DMS114 treated with DMSO at 0.1 percent for 48 hours (cell line): Measurements from ENCODE around the gene DDX39B.

Experiments
- DNase-seq: peaks from one replicate; lab custom pipeline; 2025; ENCODE audit not compliant: unreplicated experiment; lab: John Stamatoyannopoulos, UW

DDX39B gene

DNA sequence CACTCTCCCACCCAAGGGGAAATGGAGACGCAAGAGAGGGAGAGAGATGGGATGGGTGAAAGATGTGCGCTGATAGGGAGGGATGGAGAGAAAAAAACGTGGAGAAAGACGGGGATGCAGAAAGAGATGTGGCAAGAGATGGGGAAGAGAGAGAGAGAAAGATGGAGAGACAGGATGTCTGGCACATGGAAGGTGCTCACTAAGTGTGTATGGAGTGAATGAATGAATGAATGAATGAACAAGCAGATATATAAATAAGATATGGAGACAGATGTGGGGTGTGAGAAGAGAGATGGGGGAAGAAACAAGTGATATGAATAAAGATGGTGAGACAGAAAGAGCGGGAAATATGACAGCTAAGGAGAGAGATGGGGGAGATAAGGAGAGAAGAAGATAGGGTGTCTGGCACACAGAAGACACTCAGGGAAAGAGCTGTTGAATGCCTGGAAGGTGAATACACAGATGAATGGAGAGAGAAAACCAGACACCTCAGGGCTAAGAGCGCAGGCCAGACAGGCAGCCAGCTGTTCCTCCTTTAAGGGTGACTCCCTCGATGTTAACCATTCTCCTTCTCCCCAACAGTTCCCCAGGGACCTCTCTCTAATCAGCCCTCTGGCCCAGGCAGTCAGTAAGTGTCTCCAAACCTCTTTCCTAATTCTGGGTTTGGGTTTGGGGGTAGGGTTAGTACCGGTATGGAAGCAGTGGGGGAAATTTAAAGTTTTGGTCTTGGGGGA is 34.3 kb upstream of the DDX39B start:
- DNase-seq, result no peak

DNA sequence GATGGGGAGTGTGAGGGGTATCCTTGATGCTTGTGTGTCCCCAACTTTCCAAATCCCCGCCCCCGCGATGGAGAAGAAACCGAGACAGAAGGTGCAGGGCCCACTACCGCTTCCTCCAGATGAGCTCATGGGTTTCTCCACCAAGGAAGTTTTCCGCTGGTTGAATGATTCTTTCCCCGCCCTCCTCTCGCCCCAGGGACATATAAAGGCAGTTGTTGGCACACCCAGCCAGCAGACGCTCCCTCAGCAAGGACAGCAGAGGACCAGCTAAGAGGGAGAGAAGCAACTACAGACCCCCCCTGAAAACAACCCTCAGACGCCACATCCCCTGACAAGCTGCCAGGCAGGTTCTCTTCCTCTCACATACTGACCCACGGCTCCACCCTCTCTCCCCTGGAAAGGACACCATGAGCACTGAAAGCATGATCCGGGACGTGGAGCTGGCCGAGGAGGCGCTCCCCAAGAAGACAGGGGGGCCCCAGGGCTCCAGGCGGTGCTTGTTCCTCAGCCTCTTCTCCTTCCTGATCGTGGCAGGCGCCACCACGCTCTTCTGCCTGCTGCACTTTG is 33.6 kb upstream of the DDX39B start, which contains the start of gene TNF:
Gene TNF, plus strand, starts transcription at position 231 of the 567 bp plus-strand sequence. Its CDS starts 177 bp downstream, at position 408.
- no peak for DNase-seq

DNA sequence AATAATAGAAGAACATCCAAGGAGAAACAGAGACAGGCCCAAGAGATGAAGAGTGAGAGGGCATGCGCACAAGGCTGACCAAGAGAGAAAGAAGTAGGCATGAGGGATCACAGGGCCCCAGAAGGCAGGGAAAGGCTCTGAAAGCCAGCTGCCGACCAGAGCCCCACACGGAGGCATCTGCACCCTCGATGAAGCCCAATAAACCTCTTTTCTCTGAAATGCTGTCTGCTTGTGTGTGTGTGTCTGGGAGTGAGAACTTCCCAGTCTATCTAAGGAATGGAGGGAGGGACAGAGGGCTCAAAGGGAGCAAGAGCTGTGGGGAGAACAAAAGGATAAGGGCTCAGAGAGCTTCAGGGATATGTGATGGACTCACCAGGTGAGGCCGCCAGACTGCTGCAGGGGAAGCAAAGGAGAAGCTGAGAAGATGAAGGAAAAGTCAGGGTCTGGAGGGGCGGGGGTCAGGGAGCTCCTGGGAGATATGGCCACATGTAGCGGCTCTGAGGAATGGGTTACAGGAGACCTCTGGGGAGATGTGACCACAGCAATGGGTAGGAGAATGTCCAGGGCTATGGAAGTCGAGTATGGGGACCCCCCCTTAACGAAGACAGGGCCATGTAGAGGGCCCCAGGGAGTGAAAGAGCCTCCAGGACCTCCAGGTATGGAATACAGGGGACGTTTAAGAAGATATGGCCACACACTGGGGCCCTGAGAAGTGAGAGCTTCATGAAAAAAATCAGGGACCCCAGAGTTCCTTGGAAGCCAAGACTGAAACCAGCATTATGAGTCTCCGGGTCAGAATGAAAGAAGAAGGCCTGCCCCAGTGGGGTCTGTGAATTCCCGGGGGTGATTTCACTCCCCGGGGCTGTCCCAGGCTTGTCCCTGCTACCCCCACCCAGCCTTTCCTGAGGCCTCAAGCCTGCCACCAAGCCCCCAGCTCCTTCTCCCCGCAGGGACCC is 32.6 kb upstream of the DDX39B start:
- DNase-seq, result no peak

DNA sequence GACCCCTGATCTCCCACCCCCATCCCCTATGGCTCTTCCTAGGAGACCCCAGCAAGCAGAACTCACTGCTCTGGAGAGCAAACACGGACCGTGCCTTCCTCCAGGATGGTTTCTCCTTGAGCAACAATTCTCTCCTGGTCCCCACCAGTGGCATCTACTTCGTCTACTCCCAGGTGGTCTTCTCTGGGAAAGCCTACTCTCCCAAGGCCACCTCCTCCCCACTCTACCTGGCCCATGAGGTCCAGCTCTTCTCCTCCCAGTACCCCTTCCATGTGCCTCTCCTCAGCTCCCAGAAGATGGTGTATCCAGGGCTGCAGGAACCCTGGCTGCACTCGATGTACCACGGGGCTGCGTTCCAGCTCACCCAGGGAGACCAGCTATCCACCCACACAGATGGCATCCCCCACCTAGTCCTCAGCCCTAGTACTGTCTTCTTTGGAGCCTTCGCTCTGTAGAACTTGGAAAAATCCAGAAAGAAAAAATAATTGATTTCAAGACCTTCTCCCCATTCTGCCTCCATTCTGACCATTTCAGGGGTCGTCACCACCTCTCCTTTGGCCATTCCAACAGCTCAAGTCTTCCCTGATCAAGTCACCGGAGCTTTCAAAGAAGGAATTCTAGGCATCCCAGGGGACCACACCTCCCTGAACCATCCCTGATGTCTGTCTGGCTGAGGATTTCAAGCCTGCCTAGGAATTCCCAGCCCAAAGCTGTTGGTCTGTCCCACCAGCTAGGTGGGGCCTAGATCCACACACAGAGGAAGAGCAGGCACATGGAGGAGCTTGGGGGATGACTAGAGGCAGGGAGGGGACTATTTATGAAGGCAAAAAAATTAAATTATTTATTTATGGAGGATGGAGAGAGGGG is 31.7 kb upstream of the DDX39B start:
- DNase-seq, result no peak

DNA sequence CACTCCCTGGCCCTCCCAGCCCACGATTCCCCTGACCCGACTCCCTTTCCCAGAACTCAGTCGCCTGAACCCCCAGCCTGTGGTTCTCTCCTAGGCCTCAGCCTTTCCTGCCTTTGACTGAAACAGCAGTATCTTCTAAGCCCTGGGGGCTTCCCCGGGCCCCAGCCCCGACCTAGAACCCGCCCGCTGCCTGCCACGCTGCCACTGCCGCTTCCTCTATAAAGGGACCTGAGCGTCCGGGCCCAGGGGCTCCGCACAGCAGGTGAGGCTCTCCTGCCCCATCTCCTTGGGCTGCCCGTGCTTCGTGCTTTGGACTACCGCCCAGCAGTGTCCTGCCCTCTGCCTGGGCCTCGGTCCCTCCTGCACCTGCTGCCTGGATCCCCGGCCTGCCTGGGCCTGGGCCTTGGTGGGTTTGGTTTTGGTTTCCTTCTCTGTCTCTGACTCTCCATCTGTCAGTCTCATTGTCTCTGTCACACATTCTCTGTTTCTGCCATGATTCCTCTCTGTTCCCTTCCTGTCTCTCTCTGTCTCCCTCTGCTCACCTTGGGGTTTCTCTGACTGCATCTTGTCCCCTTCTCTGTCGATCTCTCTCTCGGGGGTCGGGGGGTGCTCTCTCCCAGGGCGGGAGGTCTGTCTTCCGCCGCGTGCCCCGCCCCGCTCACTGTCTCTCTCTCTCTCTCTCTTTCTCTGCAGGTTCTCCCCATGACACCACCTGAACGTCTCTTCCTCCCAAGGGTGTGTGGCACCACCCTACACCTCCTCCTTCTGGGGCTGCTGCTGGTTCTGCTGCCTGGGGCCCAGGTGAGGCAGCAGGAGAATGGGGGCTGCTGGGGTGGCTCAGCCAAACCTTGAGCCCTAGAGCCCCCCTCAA is 30.5 kb upstream of the DDX39B start, which contains the start of gene LTA:
Gene LTA, plus strand, starts transcription at position 249 of the 871 bp plus-strand sequence. Its CDS starts 454 bp downstream, at position 703.
- no peak for DNase-seq

DNA sequence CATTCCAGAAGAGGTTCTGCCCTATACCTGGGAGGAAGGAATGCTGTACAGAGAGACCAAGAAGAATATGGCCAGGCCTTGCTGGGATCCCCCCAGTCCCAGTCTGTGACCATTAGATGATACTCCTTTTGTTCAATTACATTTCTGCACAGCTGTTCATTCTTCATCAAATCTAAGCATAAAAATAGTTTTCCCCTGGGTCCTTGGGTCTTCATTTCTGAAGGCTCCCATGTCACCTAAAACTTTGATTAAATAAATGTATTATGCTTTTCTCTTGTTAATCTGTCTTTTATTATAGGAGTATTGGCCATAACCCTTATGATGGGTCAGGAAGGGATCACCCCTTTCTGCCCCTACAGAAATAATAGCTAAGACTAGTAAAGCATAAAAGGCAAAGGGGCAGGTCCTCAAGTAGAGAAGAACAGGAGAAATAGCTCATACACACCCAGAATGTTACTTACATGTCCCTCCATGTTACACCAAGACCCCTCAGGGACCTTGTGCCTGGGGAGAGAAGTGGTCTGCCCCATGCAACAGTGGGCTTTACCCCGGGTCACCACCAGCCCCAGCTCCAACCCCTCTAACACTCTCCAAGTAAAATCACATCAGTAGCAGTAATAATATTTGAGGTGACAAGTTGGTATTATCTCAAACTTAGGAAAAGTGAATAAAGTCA is 28.2 kb upstream of the DDX39B start:
- DNase-seq, result no peak

DNA sequence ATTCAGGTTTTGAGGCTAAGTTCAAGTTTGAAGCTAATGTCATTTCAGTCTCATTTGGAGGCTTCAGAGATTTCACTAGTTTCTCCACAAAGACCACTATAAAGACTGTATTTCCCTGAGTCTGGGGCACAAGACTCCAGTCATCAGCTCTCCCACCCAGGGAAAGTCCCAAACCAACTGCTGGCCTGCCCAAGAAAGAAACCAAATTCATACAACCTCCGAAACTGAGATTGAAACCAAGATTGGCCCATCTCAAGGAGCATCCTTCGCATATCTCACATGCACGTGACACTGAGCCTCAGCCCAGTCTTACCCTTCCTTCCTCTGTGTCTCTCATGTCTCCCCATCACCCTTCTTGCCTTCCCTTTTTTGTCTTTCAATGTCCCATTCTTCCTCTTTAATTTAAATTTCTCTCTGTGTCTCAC is 26.7 kb upstream of the DDX39B start:
- no peak for DNase-seq

DNA sequence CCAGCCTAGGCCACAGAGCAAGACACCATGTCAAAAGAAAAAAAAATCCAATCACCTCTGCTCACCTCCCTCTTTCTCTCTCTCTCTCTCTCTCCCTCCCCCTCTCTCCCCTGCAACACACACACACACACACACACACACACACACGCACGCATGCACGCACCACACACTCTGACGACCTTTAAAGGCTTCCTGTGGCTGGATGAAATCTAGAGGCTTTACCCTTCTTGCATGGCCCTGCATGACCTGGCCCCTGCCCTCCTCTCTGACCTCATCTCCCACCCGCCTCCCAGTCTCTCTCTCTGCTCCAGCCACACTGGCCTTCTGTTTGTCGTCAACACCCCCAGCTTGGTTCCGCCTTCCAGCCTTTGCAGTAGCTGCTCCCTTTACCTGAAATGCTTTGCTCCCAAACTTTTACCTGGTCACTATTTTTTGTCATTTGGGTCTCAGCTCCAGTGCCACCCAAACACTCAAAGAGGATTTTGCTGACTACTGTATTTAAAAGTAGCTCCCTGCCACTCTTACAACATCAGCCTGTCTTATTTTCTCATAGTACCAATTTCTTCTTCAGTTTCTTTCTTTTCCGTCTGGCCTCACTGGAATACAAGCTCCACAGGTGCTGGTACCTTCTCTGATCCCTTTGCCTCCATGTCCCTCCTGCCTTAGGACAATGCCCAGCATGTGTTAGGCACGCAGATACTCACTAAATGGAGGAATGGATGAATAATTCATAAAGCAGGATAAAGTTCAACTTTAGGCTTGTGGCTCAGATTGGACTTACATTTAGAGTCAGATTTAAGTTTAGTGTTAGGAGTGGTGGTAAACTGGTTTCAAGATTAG is 25.9 kb upstream of the DDX39B start:
- DNase-seq, result no peak

DNA sequence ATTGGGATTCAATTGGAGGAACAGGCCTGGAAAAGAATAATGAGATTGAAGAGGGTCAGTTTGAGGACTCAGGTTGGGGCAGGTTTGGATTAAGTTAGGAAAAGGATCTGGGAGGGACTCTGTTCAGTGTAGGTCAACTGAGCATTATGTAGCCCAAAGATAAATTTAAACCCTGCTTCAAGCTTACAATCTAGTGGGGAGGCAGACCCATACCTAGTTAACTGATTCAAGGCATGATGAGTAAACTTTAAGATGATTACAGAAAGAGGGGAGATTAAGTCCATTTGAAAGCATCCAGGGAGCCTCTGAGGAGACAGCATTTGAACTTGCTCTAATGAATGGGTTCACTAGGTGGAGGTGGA is 18.9 kb upstream of the DDX39B start:
- no peak for DNase-seq

DNA sequence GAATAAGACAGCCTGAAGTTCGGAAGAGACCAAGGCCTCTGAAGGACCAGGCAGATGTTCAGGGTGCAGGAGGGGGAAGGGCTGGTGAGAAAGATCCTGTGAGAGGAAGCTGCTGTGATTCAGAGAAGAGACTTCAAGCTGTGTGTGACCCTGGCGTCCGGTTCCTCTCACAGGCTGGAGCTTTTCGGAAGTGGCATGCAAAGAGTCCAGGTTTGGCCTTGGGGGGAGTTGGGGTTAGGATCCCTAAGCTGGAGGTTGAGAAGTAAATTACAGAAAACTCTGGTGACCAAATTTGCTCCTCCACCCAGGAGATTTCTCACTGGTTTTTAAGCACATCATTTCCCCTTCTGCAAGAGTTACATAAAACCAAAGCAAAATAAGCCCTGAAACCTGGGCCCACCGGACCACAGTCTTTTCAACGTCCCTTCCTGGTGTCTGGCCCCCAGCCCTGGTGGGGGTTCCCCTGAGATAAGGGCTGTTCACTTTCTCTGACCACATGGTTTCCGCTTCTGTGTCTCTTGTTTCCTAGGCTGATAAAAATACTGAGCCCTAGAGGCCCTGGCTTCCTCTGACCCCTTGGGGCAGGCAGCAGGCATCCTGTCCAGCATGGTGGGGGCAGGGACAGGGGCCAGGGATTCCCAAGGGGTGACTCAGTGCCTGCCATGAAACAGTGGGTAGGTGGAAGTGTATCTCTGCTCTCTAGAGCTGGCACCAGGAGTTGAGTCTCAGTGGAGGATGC is 18.3 kb upstream of the DDX39B start:
- no peak for DNase-seq

DNA sequence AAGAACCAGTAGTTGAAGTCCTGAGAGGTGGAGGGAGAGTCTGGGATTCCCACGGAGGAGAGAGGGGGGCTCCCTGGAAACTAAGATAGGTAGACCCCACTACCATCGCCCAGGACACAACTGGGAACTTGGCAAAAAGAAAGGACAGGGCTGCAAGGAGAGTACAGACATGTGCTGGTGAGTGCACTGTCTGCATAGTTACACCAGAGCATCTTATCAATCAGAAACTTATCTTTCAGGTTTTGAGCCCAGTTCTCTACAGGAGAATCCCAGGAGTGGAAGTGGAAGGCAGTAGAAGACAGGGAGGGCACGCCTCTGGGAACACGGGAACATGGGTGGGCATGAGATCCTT is 17.8 kb upstream of the DDX39B start:
- no peak for DNase-seq

DNA sequence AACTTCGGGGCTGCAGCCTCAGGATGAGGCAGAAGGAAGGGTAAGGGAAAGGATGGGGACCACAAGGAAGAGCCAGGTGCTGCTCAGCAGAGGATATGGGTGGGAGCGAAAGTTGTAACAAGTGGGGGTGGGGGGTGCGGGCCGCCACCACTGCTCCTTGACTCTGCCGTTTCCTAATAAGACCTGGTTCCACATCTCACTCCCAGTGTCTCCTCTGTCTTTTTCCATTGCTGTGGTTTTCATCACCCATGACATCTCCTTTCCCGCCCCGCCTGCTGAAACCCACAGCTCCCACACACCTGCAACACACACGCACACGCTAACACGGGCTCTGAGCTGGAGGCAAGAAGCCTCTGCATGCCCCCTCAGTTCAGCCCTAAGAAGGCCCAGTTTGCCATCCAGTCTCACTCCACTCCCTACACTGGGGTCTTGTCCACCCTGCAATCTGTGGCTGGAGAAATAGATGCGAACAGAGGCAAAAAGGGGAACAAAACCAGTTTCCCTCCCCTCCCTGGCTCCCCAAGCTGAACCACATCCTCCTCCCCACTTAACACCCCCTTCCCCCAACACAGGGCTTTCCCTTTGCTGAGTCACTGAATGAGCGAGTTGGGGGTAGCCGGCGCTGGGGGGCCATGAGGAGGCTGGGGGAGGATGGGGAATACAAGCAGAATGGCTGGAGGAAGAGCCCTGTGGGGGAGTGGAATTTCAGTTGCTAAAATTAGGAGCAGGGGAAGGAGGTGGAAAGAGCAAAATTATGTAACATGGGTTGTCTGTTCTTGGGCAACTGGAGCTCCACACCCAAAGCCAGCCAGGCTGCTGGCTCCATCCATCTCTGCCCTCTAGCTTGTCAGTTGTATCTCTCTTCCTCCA is 17.1 kb upstream of the DDX39B start:
- no peak for DNase-seq

DNA sequence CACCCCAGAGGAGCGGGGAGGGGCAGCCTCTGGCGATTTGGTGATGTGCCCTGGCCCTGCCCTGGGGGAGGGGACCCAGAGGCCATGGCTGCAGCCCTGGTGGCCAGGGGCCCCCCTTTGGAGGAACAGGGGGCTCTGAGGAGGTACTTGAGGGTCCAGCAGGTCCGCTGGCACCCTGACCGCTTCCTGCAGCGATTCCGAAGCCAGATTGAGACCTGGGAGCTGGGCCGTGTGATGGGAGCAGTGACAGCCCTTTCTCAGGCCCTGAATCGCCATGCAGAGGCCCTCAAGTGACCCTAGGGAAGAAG is 16.5 kb upstream of the DDX39B start:
- no peak for DNase-seq

DNA sequence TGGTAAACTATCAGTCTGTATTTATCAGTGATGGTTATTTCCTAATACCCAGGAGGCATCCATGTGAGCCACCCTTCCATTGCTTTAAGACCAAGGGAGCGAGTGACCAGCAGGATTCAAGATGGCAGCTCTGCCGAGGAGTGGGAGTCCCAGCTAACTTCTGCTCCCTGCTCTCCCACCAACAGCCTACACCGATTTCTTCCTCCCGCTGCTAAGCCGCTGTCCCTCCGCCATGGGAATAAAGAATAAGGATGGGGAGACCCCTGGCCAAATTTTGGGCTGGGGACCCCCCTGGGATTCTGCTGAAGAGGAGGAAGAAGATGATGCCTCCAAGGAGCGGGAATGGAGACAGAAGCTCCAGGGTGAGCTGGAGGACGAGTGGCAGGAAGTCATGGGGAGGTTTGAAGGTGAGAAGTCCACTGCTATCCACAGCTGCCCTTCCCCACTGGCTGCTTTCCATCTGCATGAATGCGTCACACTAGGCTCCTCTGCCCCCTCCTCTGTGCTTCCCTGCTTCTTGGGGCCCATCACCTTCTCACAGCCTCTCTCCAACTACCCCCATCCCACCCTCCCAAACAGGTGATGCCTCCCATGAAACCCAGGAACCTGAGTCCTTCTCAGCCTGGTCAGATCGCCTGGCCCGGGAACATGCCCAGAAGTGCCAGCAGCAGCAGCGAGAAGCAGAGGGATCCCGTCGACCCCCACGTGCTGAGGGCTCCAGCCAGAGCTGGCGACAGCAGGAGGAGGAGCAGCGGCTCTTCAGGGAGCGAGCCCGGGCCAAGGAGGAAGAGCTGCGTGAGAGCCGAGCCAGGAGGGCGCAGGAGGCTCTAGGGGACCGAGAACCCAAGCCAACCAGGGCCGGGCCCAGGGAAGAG is 15.9 kb upstream of the DDX39B start:
- no peak for DNase-seq

DNA sequence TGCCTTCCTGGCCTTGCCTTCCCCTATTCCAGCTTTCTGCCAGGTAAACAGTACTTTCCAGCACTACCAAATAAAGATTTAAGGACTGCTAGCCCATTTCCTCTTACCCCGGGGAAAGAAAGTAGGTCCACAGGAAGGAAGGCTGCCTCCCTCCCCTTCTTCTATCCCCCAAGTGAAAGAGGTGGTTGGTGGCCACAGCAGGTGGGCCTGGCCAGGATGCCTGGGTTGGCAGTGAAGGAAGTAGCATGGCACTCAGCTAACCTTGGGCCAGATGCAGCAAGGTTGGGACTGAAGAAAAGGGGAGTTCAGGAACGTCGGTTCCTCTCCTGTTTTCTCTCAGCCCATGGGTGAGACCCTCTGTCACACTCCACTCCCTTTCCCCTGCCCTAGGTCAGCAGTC is 14.5 kb upstream of the DDX39B start:
- no peak for DNase-seq

DNA sequence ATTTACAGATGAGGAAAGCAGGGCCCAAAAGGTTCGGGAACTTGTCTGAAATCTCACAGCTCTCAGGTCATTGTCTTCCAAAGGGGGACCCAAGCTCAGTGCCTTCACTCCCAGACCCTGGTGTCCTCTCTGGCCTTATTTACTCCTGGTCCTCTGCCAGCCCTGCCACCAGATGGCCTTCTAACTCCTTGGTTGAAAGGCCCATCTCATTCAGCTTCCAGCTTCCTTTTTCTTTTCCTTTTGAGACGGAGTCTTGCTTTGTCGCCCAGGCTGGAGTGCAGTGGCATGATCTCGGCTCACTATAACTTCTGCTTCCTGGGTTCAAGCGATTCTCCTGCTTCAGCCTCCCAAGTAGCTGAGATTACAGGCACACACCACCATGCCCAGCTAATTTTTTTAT is 9.6 kb upstream of the DDX39B start:
- DNase-seq, result peak; percentile 62
